ENCODE measurements around the gene CAMSAP1. TPM values are rescaled to one million over a fixed set of nuclear protein-coding genes. Genes with fewer than 3 reads are reported as not detected.

The CAMSAP1 gene
- total RNA-seq, 1 donor from 2014 or later = 80.8 TPM

DNA sequence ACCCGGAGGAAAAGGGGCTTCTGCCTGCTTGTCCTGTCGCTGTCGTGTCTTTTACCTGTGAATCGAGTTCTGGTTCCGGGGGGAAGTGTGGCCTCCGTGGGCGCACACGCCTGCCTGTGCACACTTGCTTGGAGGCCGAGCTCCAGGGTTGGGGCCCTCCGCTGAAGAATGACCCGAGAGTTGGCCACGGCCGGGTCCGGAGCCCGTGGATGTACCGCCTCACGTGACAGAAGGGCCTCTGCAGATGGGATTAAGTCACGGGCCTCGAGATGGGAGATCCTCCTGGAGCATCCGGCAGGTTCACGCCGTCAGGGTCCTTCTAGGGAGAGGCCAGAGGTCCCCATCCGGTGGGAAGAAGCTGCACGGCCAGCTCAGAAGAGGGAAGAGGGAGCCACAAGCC, 124.4 kb downstream of the CAMSAP1 start:
- Mint-ChIP-seq H3K4me3 (no peak overlapping the region), H3K27ac (ENCODE audit: unreplicated experiment) (no peak overlapping the region), H3K4me1 (no peaks in the 10 kb centered on the region), H3K9me3 (no peaks in the 10 kb centered on the region), H3K27me3 (ENCODE audit: low read depth) (no peaks in the 10 kb centered on the region), H3K36me3 (ENCODE audit: low read depth) (no peaks in the 10 kb centered on the region)
- TF ChIP-seq, protein P1, sequence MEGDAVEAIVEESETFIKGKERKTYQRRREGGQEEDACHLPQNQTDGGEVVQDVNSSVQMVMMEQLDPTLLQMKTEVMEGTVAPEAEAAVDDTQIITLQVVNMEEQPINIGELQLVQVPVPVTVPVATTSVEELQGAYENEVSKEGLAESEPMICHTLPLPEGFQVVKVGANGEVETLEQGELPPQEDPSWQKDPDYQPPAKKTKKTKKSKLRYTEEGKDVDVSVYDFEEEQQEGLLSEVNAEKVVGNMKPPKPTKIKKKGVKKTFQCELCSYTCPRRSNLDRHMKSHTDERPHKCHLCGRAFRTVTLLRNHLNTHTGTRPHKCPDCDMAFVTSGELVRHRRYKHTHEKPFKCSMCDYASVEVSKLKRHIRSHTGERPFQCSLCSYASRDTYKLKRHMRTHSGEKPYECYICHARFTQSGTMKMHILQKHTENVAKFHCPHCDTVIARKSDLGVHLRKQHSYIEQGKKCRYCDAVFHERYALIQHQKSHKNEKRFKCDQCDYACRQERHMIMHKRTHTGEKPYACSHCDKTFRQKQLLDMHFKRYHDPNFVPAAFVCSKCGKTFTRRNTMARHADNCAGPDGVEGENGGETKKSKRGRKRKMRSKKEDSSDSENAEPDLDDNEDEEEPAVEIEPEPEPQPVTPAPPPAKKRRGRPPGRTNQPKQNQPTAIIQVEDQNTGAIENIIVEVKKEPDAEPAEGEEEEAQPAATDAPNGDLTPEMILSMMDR (conservative IDR thresholded peaks at IDR 0.05) = no peak
- DNase-seq (ENCODE audit: low read depth, low spot score) = no peak

DNA sequence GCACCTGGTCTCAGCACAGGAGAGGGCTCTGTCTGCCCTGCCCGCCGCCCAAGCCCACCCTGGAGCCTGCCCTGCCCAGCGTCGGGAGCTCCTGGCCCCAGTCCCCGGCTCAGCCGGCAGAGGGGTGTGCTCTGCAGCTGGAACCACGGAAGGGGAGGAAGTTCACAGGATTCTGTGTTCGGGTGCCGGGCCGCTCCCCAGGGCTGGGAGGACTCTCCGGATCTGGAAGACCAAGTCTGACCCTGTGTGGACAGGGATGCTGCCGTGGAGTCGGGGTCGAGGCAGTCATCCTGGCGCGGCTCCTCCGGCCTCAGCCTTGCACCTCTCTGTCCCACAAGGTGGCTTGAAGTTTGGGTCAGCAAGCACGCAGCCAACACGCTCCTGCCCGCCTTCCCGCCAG, 126.7 kb downstream of the CAMSAP1 start:
- Mint-ChIP-seq H3K4me1 (no peaks in the 10 kb centered on the region), H3K27me3 (ENCODE audit: low read depth) (no peaks in the 10 kb centered on the region), H3K4me3 (no peak overlapping the region), H3K27ac (ENCODE audit: unreplicated experiment) (no peak overlapping the region), H3K9me3 (no peaks in the 10 kb centered on the region), H3K36me3 (ENCODE audit: low read depth) (no peaks in the 10 kb centered on the region)
- no peak for DNase-seq (ENCODE audit: low read depth, low spot score)
- TF ChIP-seq, protein P1 (conservative IDR thresholded peaks at IDR 0.05) = no peak

DNA sequence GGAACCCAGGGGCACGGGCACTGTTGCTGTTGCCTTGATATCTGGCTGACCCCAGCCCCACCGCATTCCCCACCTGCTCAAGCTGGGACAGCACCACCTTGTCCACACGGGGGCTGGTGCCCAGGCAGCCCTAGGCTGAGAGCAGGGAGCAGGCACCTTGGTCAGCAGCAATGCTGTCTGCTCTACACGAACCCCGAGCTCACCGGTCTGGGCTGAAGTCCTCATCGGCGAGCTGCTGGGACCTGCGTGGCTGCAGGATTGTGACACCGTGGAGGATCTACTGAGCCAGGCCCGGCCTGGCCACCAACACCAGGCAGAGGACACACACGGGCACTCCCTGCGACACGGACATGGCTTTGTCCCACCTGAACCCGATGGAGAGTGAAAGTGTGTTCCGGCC, 127.3 kb downstream of the CAMSAP1 start:
- Mint-ChIP-seq H3K9me3 (no peaks in the 10 kb centered on the region), H3K27me3 (ENCODE audit: low read depth) (no peaks in the 10 kb centered on the region), H3K36me3 (ENCODE audit: low read depth) (no peaks in the 10 kb centered on the region), H3K4me1 (no peaks in the 10 kb centered on the region), H3K4me3 (no peak overlapping the region), H3K27ac (ENCODE audit: unreplicated experiment) (no peak overlapping the region)
- TF ChIP-seq, protein P1 (conservative IDR thresholded peaks at IDR 0.05) = no peak
- no peak for DNase-seq (ENCODE audit: low read depth, low spot score)

DNA sequence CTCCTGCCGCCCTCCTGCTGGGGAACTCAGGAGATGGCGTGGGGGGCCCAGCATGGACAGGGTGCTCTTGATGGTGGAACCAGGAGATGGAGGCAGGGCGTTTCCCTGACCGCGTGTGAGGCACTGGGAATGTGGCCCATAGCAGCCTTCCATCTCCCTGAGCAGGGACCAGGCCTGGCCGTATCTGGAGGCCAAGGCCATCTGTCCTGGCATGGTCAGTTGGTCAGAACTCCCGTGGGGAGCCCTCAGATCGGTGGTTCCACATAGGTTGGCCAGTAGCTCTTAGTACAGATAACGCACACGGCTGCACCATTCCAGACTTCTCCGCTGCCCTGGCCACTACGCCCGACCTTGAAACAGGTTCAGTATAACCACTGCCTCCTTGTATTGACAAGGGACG, 127.8 kb downstream of the CAMSAP1 start:
- Mint-ChIP-seq H3K36me3 (ENCODE audit: low read depth) (no peaks in the 10 kb centered on the region), H3K4me3 (no peak overlapping the region), H3K27ac (ENCODE audit: unreplicated experiment) (no peak overlapping the region), H3K4me1 (no peaks in the 10 kb centered on the region), H3K9me3 (no peaks in the 10 kb centered on the region), H3K27me3 (ENCODE audit: low read depth) (no peaks in the 10 kb centered on the region)
- TF ChIP-seq, protein P1 (conservative IDR thresholded peaks at IDR 0.05) = no peak
- no peak for DNase-seq (ENCODE audit: low read depth, low spot score)

DNA sequence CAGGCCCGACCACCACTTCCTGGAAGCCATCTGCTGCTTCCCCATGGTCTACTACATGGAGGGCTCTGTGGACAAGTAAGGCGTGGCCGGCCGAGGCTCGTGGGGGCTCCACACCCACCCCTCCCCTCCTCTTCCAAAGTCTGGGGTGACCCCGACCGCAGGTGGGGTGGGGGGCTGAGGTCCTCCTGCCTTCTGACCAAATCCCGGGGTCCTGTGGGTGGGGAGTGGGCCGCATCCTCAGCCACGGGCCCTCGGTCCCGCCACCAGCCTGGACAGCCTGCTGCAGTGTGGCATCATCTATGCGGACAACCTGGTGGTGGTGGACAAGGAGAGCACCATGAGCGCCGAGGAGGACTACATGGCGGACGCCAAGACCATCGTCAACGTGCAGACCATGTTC, 128.9 kb downstream of the CAMSAP1 start:
- TF ChIP-seq, protein P1 (conservative IDR thresholded peaks at IDR 0.05) = no peak
- DNase-seq (ENCODE audit: low read depth, low spot score) = no peak
- Mint-ChIP-seq H3K9me3 (no peaks in the 10 kb centered on the region), H3K27me3 (ENCODE audit: low read depth) (no peaks in the 10 kb centered on the region), H3K36me3 (ENCODE audit: low read depth) (no peaks in the 10 kb centered on the region), H3K4me1 (no peaks in the 10 kb centered on the region), H3K4me3 (no peak overlapping the region), H3K27ac (ENCODE audit: unreplicated experiment) (no peak overlapping the region)
